OCI-LY3 (cell line): ENCODE results near the gene INPP5A.

Experiments
- CTCF ChIP-seq: fragments of 200-600, 300-600 bp; sonication (generic); IDR thresholded peaks from 2 replicates; pipeline ENCODE4 v1.5.1; 2014; ENCODE audit warnings: antibody characterized with exemption, low read length, low read depth
- EZH2phosphoT487 ChIP-seq: fragments of 200-600 bp; shearing (Covaris generic); IDR thresholded peaks from 2 replicates; pipeline ENCODE4 v1.6.1; 2018; ENCODE audit warnings: antibody characterized with exemption, mixed run types, low read depth

DNA sequence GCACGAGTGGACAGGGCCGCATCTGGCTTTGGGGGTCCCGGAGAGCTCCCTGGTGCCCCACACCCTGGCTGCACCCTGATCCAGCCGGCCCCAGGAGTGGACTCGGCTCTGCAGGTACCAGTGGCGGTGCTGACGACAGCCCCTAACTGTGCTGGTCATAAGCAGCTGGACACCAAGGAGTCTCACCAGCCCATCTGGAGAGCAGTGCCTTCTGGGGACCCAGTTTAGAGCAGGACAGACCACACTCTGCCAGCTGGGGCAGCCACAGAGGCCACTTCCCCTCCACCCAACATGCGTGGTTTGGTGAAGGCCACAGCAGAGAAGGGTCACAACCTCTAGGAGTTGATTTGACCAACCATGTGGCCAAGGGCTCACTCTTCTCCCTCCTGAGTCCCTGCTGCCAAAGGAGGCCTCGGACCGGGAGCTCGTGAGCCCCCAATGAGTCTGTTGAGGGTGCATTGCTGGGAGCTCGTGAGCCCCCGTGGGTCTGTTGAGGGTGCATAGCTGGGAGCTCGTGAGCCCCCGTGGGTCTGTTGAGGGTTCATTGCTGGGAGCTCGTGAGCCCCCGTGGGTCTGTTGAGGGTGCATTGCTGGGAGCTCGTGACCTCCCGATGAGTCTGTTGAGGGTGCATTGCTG, 16.0 kb upstream of the INPP5A start:
- no peak for TF ChIP-seq CTCF
- no peak for TF ChIP-seq EZH2phosphoT487
